ENCODE data around the gene ZNF512. TPM values are rescaled to one million over a fixed set of nuclear protein-coding genes. Genes with fewer than 3 reads are reported as not detected.
"Not testable (repeated sequence)": the region's sequence is repeated elsewhere in the genome, so short reads cannot be mapped to it uniquely, and the experiment has no call there.

The ZNF512 gene
- total RNA-seq, 4 donors from 2014 or later, result 29.1 to 115 (median 37.1) TPM

GRCh38 chr2:27627963-27628766, 45.3 kb downstream of the ZNF512 start:
- no peak for DNase-seq
- Histone ChIP-seq H3K27me3 (no peaks in the 10 kb centered on the region), H3K4me3 (peak overlapping the region; percentile 58 to 80 (median 72)), H3K9me3 (no peaks in the 10 kb centered on the region), H3K4me1 (peaks cover 0 to 17% (median 5%) of the 10 kb centered on the region in 4 donors), H3K36me3 (peaks cover 0 to 11% (median 0%) of the 10 kb centered on the region in 3 donors), H3K27ac (peak overlapping the region; percentile 52 to 79 (median 61))
- no peak for TF ChIP-seq POLR2A (IDR thresholded peaks at IDR 0.05)
- peak in 1 of 6 experiments; percentile 2 for TF ChIP-seq CTCF (IDR thresholded peaks at IDR 0.05)

GRCh38 chr2:27628767-27629709, 46.2 kb downstream of the ZNF512 start, which contains the start of the genes CCDC121 and GPN1:
Gene CCDC121 (minus strand): TSS chr2:27629012. CDS start chr2:27627799, 1,213 bp downstream.
Gene GPN1 (plus strand): TSS chr2:27629050. CDS start chr2:27629059, 9 bp downstream.
- peaks cover 0 to 17% (median 5%) of the 10 kb centered on the region in 4 donors for H3K4me1 ChIP-seq
- H3K9me3 ChIP-seq, result no peaks in the 10 kb centered on the region
- no peaks in the 10 kb centered on the region for H3K27me3 ChIP-seq
- peaks cover 0 to 18% (median 0%) of the 10 kb centered on the region in 3 donors for H3K36me3 ChIP-seq
- H3K27ac ChIP-seq, result peak within 1 kb of the TSS; percentile 52 to 79 (median 61)
- no peak for TF ChIP-seq CTCF (IDR thresholded peaks at IDR 0.05)
- TF ChIP-seq POLR2A (IDR thresholded peaks at IDR 0.05), result peak; percentile 19 to 44
- DNase-seq, result peak; percentile 92 to 96 (median 92)
- H3K4me3 ChIP-seq, result peak within 1 kb of the TSS; percentile 58 to 80 (median 72)

GRCh38 chr2:27630257-27630656, 47.4 kb downstream of the ZNF512 start:
- not testable (repeated sequence) for H3K4me3 ChIP-seq, H3K27me3 ChIP-seq, H3K27ac ChIP-seq, DNase-seq, H3K9me3 ChIP-seq
- peaks cover 0 to 30% (median 0%) of the 10 kb centered on the region in 3 donors for H3K36me3 ChIP-seq
- peaks cover 0 to 17% (median 5%) of the 10 kb centered on the region in 4 donors for H3K4me1 ChIP-seq

- TF ChIP-seq CTCF (IDR thresholded peaks at IDR 0.05), result no peak
- TF ChIP-seq POLR2A (IDR thresholded peaks at IDR 0.05), result no peak
- no peak for DNase-seq
- Histone ChIP-seq H3K4me3 (no peak overlapping the region), H3K27me3 (no peaks in the 10 kb centered on the region), H3K9me3 (no peaks in the 10 kb centered on the region), H3K36me3 (peaks cover 0 to 66% (median 0%) of the 10 kb centered on the region in 3 donors), H3K4me1 (peaks cover 0 to 10% (median 0%) of the 10 kb centered on the region in 4 donors), H3K27ac (no peak overlapping the region)
Measured at GRCh38 chr2:27634291-27634690, 51.4 kb downstream of the ZNF512 start.

GRCh38 chr2:27636766-27637165, 53.9 kb downstream of the ZNF512 start:
- Histone ChIP-seq H3K27ac (no peak overlapping the region), H3K36me3 (peaks cover 0 to 89% (median 0%) of the 10 kb centered on the region in 3 donors), H3K27me3 (no peaks in the 10 kb centered on the region), H3K4me3 (no peak overlapping the region), H3K9me3 (no peaks in the 10 kb centered on the region), H3K4me1 (no peaks in the 10 kb centered on the region)
- TF ChIP-seq CTCF (IDR thresholded peaks at IDR 0.05), result no peak
- no peak for DNase-seq
